ENCODE measurements around the gene FLRT2. TPM values are rescaled to one million over a fixed set of nuclear protein-coding genes. Genes with fewer than 3 reads are reported as not detected.

The FLRT2 gene
- total and polyA plus RNA-seq, 2 experiments from 2014 or later, result 40.0 to 94.1 TPM

GRCh38 chr14:85564841-85565527 is 35.0 kb downstream of the FLRT2 start:
- Histone ChIP-seq H3K9me3 (ENCODE audit: low read depth) (no peaks in the 10 kb centered on the region), H3K4me2 (ENCODE audit: unreplicated experiment) (peak overlapping the region; percentile 63)
- 94 to 96% methylated on average over 3 of the region's 3 CpGs for WGBS, 2 experiments (ENCODE audit: low coverage in 1 of 2, low lambda C conversion rate in 2 of 2, missing lambda C conversion rate in 2 of 2)

GRCh38 chr14:85565862-85566296 is 35.9 kb downstream of the FLRT2 start:
- 36 to 46% methylated on average over 3 of the region's 3 CpGs for WGBS, 2 experiments (ENCODE audit: low coverage in 1 of 2, low lambda C conversion rate in 2 of 2, missing lambda C conversion rate in 2 of 2)
- Histone ChIP-seq H3K4me3 (no peak overlapping the region), H3K36me3 (ENCODE audit: low read depth) (peaks cover 27% of the 10 kb centered on the region), H4K20me1 (ENCODE audit: insufficient read depth) (no peaks in the 10 kb centered on the region), H3K4me1 (ENCODE audit: insufficient read depth) (peaks cover 27% of the 10 kb centered on the region), H3K4me2 (ENCODE audit: unreplicated experiment) (peak overlapping the region; percentile 63), H2AFZ (no peak overlapping the region), H3K9ac (peak overlapping the region; percentile 63), H3F3A (ENCODE audit: insufficient read depth) (peaks cover 65% of the 10 kb centered on the region), H3K9me2 (ENCODE audit: insufficient read depth) (no peaks in the 10 kb centered on the region), H3K27me3 (replicated peaks; ENCODE audit: insufficient read depth) (no peaks in the 10 kb centered on the region), H3K27ac (peak overlapping the region; percentile 92), H3K79me2 (ENCODE audit: insufficient read depth) (peaks cover 60% of the 10 kb centered on the region), H3K9me3 (ENCODE audit: low read depth) (no peaks in the 10 kb centered on the region)
- in situ Hi-C loops (cut with MboI), result no loop called here
- DNase-seq, result peak; percentile 79
- TF ChIP-seq EZH2 (IDR thresholded peaks at IDR 0.05; ENCODE audit: insufficient read depth, poor library complexity, severe bottlenecking) (no peak), EZH2phosphoT487 (IDR thresholded peaks at IDR 0.05; ENCODE audit: insufficient read depth, low read depth) (no peak)

More at GRCh38 chr14:85564841-85565527, 35.0 kb downstream of the FLRT2 start:
- in situ Hi-C loops (cut with MboI), result no loop called here
- H3K36me3 ChIP-seq (ENCODE audit: low read depth), result peaks cover 28% of the 10 kb centered on the region
- peaks cover 27% of the 10 kb centered on the region for H3K4me1 ChIP-seq (ENCODE audit: insufficient read depth)
- no peaks in the 10 kb centered on the region for H3K27me3 ChIP-seq (replicated peaks; ENCODE audit: insufficient read depth)
- peaks cover 64% of the 10 kb centered on the region for H3F3A ChIP-seq (ENCODE audit: insufficient read depth)
- no peaks in the 10 kb centered on the region for H4K20me1 ChIP-seq (ENCODE audit: insufficient read depth)
- H3K9ac ChIP-seq, result no peak overlapping the region; the same call in 1 of the 2 replicates
- no peak for TF ChIP-seq EZH2 (IDR thresholded peaks at IDR 0.05; ENCODE audit: insufficient read depth, poor library complexity, severe bottlenecking)
- no peak for TF ChIP-seq EZH2phosphoT487 (IDR thresholded peaks at IDR 0.05; ENCODE audit: insufficient read depth, low read depth)
- no peak overlapping the region for H2AFZ ChIP-seq
- H3K27ac ChIP-seq, result peak overlapping the region; percentile 92
- H3K4me3 ChIP-seq, result no peak overlapping the region
- H3K9me2 ChIP-seq (ENCODE audit: insufficient read depth), result no peaks in the 10 kb centered on the region
- peaks cover 62% of the 10 kb centered on the region for H3K79me2 ChIP-seq (ENCODE audit: insufficient read depth)
- DNase-seq, result no peak

DNA sequence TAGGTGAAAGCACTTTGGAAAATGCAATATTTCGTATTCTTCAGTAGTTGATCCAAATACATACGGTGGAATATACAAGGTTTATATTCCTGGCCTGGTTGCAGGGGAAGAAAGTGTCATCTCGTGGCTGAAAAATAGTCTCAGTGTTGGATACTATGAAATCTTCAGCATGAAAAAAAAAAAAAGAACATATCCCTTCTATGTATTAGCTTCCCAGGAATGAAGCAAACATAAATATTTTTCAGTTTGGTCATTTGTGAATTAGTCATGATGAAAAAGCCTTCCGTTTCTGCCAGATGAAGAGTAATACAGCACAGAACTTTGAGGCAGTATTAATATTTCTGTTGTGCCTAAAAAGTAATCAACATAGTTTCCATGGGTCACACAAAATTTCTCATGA is 36.7 kb downstream of the FLRT2 start:
- peaks cover 60% of the 10 kb centered on the region for H3K79me2 ChIP-seq (ENCODE audit: insufficient read depth)
- WGBS, 2 experiments (ENCODE audit: low coverage in 1 of 2, low lambda C conversion rate in 2 of 2, missing lambda C conversion rate in 2 of 2), result 0% methylated on average over 3 of the region's 4 CpGs
- H3K4me1 ChIP-seq (ENCODE audit: insufficient read depth), result peaks cover 27% of the 10 kb centered on the region
- H3K4me2 ChIP-seq (ENCODE audit: unreplicated experiment), result peak overlapping the region; percentile 63
- no peak overlapping the region for H2AFZ ChIP-seq
- no peaks in the 10 kb centered on the region for H3K9me3 ChIP-seq (ENCODE audit: low read depth)
- TF ChIP-seq EZH2phosphoT487 (IDR thresholded peaks at IDR 0.05; ENCODE audit: insufficient read depth, low read depth) (no peak), EZH2 (IDR thresholded peaks at IDR 0.05; ENCODE audit: insufficient read depth, poor library complexity, severe bottlenecking) (no peak)
- H4K20me1 ChIP-seq (ENCODE audit: insufficient read depth), result no peaks in the 10 kb centered on the region
- H3K27ac ChIP-seq, result peak overlapping the region; percentile 92
- DNase-seq, result peak; percentile 91
- peaks cover 20% of the 10 kb centered on the region for H3K36me3 ChIP-seq (ENCODE audit: low read depth)
- no peak overlapping the region for H3K4me3 ChIP-seq
- H3K9me2 ChIP-seq (ENCODE audit: insufficient read depth), result no peaks in the 10 kb centered on the region
- no peaks in the 10 kb centered on the region for H3K27me3 ChIP-seq (replicated peaks; ENCODE audit: insufficient read depth)
- peaks cover 66% of the 10 kb centered on the region for H3F3A ChIP-seq (ENCODE audit: insufficient read depth)
- H3K9ac ChIP-seq, result peak overlapping the region; percentile 63
- in situ Hi-C loops (cut with MboI), result no loop called here

DNA sequence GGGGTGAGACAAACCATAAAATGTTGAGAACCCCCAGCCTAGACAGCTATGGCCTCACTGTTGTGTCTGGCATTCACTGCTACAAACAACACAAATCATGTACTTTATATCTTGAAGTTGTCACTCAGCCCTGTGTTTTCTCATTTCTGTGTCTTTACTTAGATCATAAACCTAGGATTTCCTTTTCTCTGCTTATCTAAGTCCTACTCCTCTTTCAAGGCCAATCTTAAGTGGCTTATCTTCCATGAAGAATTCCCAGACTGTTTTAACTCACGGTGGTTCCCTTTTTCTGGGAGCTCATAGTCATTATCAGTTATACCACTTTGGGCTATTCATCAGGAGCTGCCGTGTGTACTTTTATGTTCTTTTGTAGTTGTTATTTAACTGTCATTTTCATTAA is 42.1 kb downstream of the FLRT2 start:
- Histone ChIP-seq H3K27me3 (replicated peaks; ENCODE audit: insufficient read depth) (no peaks in the 10 kb centered on the region), H2AFZ (no peak overlapping the region), H4K20me1 (ENCODE audit: insufficient read depth) (no peaks in the 10 kb centered on the region), H3K27ac (peak overlapping the region; percentile 76), H3K9me3 (ENCODE audit: low read depth) (no peaks in the 10 kb centered on the region), H3K4me3 (no peak overlapping the region), H3K36me3 (ENCODE audit: low read depth) (0 out of 2 replicates have a peak, but pooled peaks cover 5% of the 10 kb centered on the region), H3K79me2 (ENCODE audit: insufficient read depth) (peaks cover 62% of the 10 kb centered on the region), H3K4me2 (ENCODE audit: unreplicated experiment) (no peak overlapping the region), H3K4me1 (ENCODE audit: insufficient read depth) (peaks cover 53% of the 10 kb centered on the region), H3F3A (ENCODE audit: insufficient read depth) (peaks cover 67% of the 10 kb centered on the region), H3K9me2 (ENCODE audit: insufficient read depth) (no peaks in the 10 kb centered on the region), H3K9ac (no peak overlapping the region)
- no peak for DNase-seq
- WGBS, 2 experiments (ENCODE audit: low coverage in 1 of 2, low lambda C conversion rate in 2 of 2, missing lambda C conversion rate in 2 of 2), result 81 to 84% methylated on average over 2 of the region's 2 CpGs
- TF ChIP-seq EZH2 (IDR thresholded peaks at IDR 0.05; ENCODE audit: insufficient read depth, poor library complexity, severe bottlenecking) (no peak), EZH2phosphoT487 (IDR thresholded peaks at IDR 0.05; ENCODE audit: insufficient read depth, low read depth) (no peak)
- in situ Hi-C loops (cut with MboI), result no loop called here
